H1 (cell line): ENCODE results near the gene BCL7B. TPM values are rescaled to one million over a fixed set of nuclear protein-coding genes. Genes with fewer than 3 reads are reported as not detected.
A peak's percentile ranks its signal among the peaks of the same experiment; 100 is the strongest.

Experiments used
- CTCF ChIA-PET: fragments of 300-600 bp; sonication (Branson Sonifier 250); formaldehyde crosslinking; loops from one replicate; lab custom pipeline; 2021; ENCODE audit not compliant: partially characterized antibody; lab: Charles Lee
- POLR2A ChIA-PET: fragments of 300-600 bp; sonication (Branson Sonifier 250); formaldehyde crosslinking; loops from one replicate; lab custom pipeline; 2021; ENCODE audit warnings: inconsistent platforms; ENCODE audit not compliant: partially characterized antibody; lab: Charles Lee
- DNase-seq, 2 experiments: peaks; one replicate each; pipeline versions ENCODE4 v3.0.0 to v3.0.0-alpha.2; 2010 to 2022; ENCODE audit warnings: low spot score in 2 of 2, low read depth in 1 of 2, mixed read lengths in 1 of 2
- FAIRE-seq: peaks from 2 replicates; lab custom pipeline; 2011; peaks lifted over from hg19 to GRCh38; lab: Jason Lieb, UNC
- H2AFZ ChIP-seq: 2 replicates; pipeline ENCODE4 v1.8.1; 2012; ENCODE audit warnings: low read length, inconsistent platforms
- H2AK5ac ChIP-seq: 2 replicates; pipeline ENCODE4 v1.6.1; 2013; ENCODE audit warnings: low read depth, low read length
- H2BK120ac ChIP-seq: replicated peaks from 2 replicates; pipeline ENCODE3; 2013; ENCODE audit warnings: low read depth, low read length, inconsistent platforms
- H2BK12ac ChIP-seq: 2 replicates; pipeline ENCODE4 v1.6.1; 2013; ENCODE audit warnings: low read depth, low read length
- H2BK15ac ChIP-seq: 2 replicates; pipeline ENCODE4 v1.6.1; 2013; ENCODE audit warnings: low read length
- H2BK20ac ChIP-seq: 2 replicates; pipeline ENCODE4 v1.6.1; 2013; ENCODE audit warnings: low read length
- H2BK5ac ChIP-seq: 2 replicates; pipeline ENCODE4 v1.6.1; 2013; ENCODE audit warnings: low read depth, low read length
- H3K14ac ChIP-seq: 2 replicates; pipeline ENCODE4 v1.6.1; 2013; ENCODE audit warnings: inconsistent platforms; ENCODE audit not compliant: insufficient read length
- H3K18ac ChIP-seq: 2 replicates; pipeline ENCODE4 v1.6.1; 2013; ENCODE audit warnings: low read length; ENCODE audit errors: extremely low read depth
- H3K23ac ChIP-seq: 2 replicates; pipeline ENCODE4 v1.6.1; 2013; ENCODE audit warnings: inconsistent platforms; ENCODE audit not compliant: insufficient read length
- H3K23me2 ChIP-seq: 2 replicates; pipeline ENCODE4 v1.6.1; 2013; ENCODE audit warnings: low read depth, low read length
- H3K27ac ChIP-seq: 2 replicates; pipeline ENCODE4 v1.6.1; 2011; ENCODE audit warnings: low read depth, low read length, inconsistent platforms
- H3K27me3 ChIP-seq, 4 experiments: replicated peaks in 1 of 4; 1 replicate in 1 of 4; 2 replicates in 3 of 4; pipeline versions ENCODE4 v1.6.1 to v1.8.1; 2011 to 2013; ENCODE audit warnings: low read length in 3 of 4, mild to moderate bottlenecking in 3 of 4, inconsistent platforms in 2 of 4, mixed read lengths in 2 of 4, moderate library complexity in 1 of 4; ENCODE audit not compliant: control insufficient read depth in 3 of 4, insufficient read depth in 3 of 4; ENCODE audit errors: extremely low read depth in 1 of 4
- H3K36me3 ChIP-seq, 4 experiments: 2 replicates each; pipeline versions ENCODE4 v1.6.1 to v1.8.1; 2011 to 2013; ENCODE audit warnings: mild to moderate bottlenecking in 4 of 4, low read length in 3 of 4, moderate library complexity in 2 of 4, control low read depth in 1 of 4, inconsistent platforms in 1 of 4; ENCODE audit not compliant: insufficient read depth in 4 of 4, control insufficient read depth in 2 of 4
- H3K4ac ChIP-seq: replicated peaks from 2 replicates; pipeline ENCODE3; 2013; ENCODE audit warnings: low read length, low read depth, mixed read lengths, inconsistent platforms; ENCODE audit not compliant: insufficient read length
- H3K4me1 ChIP-seq, 4 experiments: replicated peaks in 1 of 4; 1 replicate in 1 of 4; 2 replicates in 3 of 4; pipeline versions ENCODE4 v1.6.1 to v1.8.1; 2011 to 2013; ENCODE audit warnings: low read length in 3 of 4, inconsistent platforms in 2 of 4, mixed read lengths in 1 of 4; ENCODE audit not compliant: insufficient read depth in 4 of 4, control insufficient read depth in 3 of 4
- H3K4me2 ChIP-seq, 2 experiments: 2 replicates each; pipeline versions ENCODE4 v1.6.1 to v1.8.1; 2011 to 2013; ENCODE audit warnings: low read depth in 2 of 2, low read length in 2 of 2, control low read depth in 1 of 2, inconsistent platforms in 1 of 2, mild to moderate bottlenecking in 1 of 2; ENCODE audit not compliant: insufficient read depth in 1 of 2
- H3K4me3 ChIP-seq, 4 experiments: fragments of 200-600, 300-600 bp in 1 of 4; sonication (generic), shearing (Covaris generic), sonication (Bioruptor Twin) in 1 of 4; 2 replicates each; pipeline versions ENCODE4 v1.5.1 to v1.8.1; 2011 to 2016; ENCODE audit warnings: low read length in 4 of 4, low read depth in 3 of 4, control low read depth in 2 of 4, inconsistent platforms in 2 of 4, mild to moderate bottlenecking in 2 of 4, mixed read lengths in 1 of 4, moderate library complexity in 1 of 4; ENCODE audit not compliant: insufficient read depth in 2 of 4; ENCODE audit errors: extremely low read depth in 1 of 4
- H3K56ac ChIP-seq: replicated peaks from 2 replicates; pipeline ENCODE3; 2013; ENCODE audit warnings: low read depth, mild to moderate bottlenecking, mixed read lengths, low read length, inconsistent platforms; ENCODE audit not compliant: insufficient read length
- H3K79me1 ChIP-seq: 2 replicates; pipeline ENCODE4 v1.6.1; 2013; ENCODE audit warnings: low read depth, low read length, control low read depth
- H3K79me2 ChIP-seq, 2 experiments: 2 replicates each; pipeline versions ENCODE4 v1.6.1 to v1.8.1; 2012 to 2013; ENCODE audit warnings: low read length in 2 of 2, mild to moderate bottlenecking in 2 of 2, inconsistent platforms in 1 of 2; ENCODE audit not compliant: insufficient read depth in 2 of 2, control insufficient read depth in 1 of 2
- H3K9ac ChIP-seq, 4 experiments: replicated peaks in 1 of 4; 1 replicate in 1 of 4; 2 replicates in 3 of 4; pipeline versions ENCODE4 v1.6.1 to v1.8.1; 2011 to 2013; ENCODE audit warnings: low read depth in 3 of 4, low read length in 3 of 4, control low read depth in 2 of 4, mild to moderate bottlenecking in 2 of 4, moderate library complexity in 2 of 4, inconsistent platforms in 1 of 4; ENCODE audit errors: extremely low read depth in 1 of 4
- H3K9me3 ChIP-seq, 2 experiments: 2 replicates each; pipeline versions ENCODE4 v1.6.1 to v1.8.1; 2012 to 2013; ENCODE audit warnings: mild to moderate bottlenecking in 2 of 2, moderate library complexity in 2 of 2, control low read depth in 1 of 2, inconsistent platforms in 1 of 2, low read depth in 1 of 2, low read length in 1 of 2, mixed read lengths in 1 of 2; ENCODE audit not compliant: insufficient read depth in 2 of 2
- H4K20me1 ChIP-seq, 2 experiments: replicated peaks in 1 of 2; 2 replicates each; pipeline versions ENCODE3 to v1.8.1; 2011 to 2013; ENCODE audit warnings: inconsistent platforms in 2 of 2, low read length in 2 of 2, mild to moderate bottlenecking in 1 of 2; ENCODE audit not compliant: insufficient read depth in 2 of 2, control insufficient read depth in 1 of 2
- H4K5ac ChIP-seq: 2 replicates; pipeline ENCODE4 v1.6.1; 2013; ENCODE audit warnings: low read length, low read depth, mixed read lengths, inconsistent platforms; ENCODE audit not compliant: insufficient read length
- H4K8ac ChIP-seq: 2 replicates; pipeline ENCODE4 v1.8.0; 2013; ENCODE audit warnings: mild to moderate bottlenecking, moderate library complexity, low read length, inconsistent platforms; ENCODE audit not compliant: insufficient read depth; ENCODE audit errors: extremely low read depth
- H4K91ac ChIP-seq: replicated peaks from 2 replicates; pipeline ENCODE3; 2013; ENCODE audit warnings: low read length, mixed read lengths, inconsistent platforms; ENCODE audit not compliant: insufficient read length
- CBX5 ChIP-seq: fragments of 300-800, 300-1000 bp; sonication (generic); IDR thresholded peaks from 2 replicates; pipeline ENCODE4 v1.7.1; 2016; ENCODE audit warnings: antibody characterized with exemption, low read length, low read depth
- EZH2 ChIP-seq: fragments of 200-600 bp; sonication (generic); IDR thresholded peaks from 2 replicates; pipeline ENCODE4 v1.7.1; 2012; ENCODE audit warnings: low read depth, mild to moderate bottlenecking, moderate library complexity, low read length, inconsistent platforms; ENCODE audit not compliant: severe bottlenecking
- KDM4A ChIP-seq: IDR thresholded peaks from one replicate; pipeline ENCODE4 v1.7.1; 2012; ENCODE audit warnings: low read depth, mild to moderate bottlenecking, moderate library complexity, low read length, inconsistent platforms; ENCODE audit not compliant: severe bottlenecking
- PHF8 ChIP-seq: fragments of 200-600 bp; sonication (generic); conservative IDR thresholded peaks from 2 replicates; pipeline ENCODE4 v1.7.1; 2012; ENCODE audit warnings: low read depth, mild to moderate bottlenecking, inconsistent platforms, low read length, moderate library complexity
- SP4 ChIP-seq: IDR thresholded peaks from 2 replicates; pipeline ENCODE4 v1.6.1; 2012; ENCODE audit warnings: low read length, inconsistent platforms
- TAF1 ChIP-seq: IDR thresholded peaks from 2 replicates; pipeline ENCODE4 v1.6.1; 2011; ENCODE audit warnings: mild to moderate bottlenecking, low read depth, low read length
- TAF7 ChIP-seq: optimal IDR thresholded peaks from 2 replicates; pipeline ENCODE3; 2011; ENCODE audit warnings: low read depth, mild to moderate bottlenecking, inconsistent platforms, low read length, moderate library complexity, borderline replicate concordance
- WGBS, 2 experiments: shearing (Covaris generic) in 1 of 2; methylation state at CpG; one replicate each; pipeline versions ENCODE4 v1.1.6 to v1.1.7; 2013 to 2015; ENCODE audit warnings: low lambda C conversion rate in 2 of 2, mixed read lengths in 2 of 2, inconsistent platforms in 1 of 2, low coverage in 1 of 2, missing lambda C conversion rate in 1 of 2; ENCODE audit not compliant: insufficient replicate concordance in 2 of 2, insufficient coverage in 1 of 2, insufficient read length in 1 of 2; ENCODE audit errors: extremely low coverage in 1 of 2, missing lambda C conversion rate in 1 of 2; 5-methylcytosine and 5-hydroxymethylcytosine counted together
- long read RNA-seq, 2 experiments: library from RNA in 1 of 2; library from capped mRNA in 1 of 2; stranded (forward); transcript quantifications; one replicate each; pipeline ENCODE4 v2.0.0, GENCODE V29; 2021; ENCODE audit warnings: inconsistent platforms in 1 of 2
- polyA minus RNA-seq, 3 experiments: library from RNA; depleted of rRNA, polyadenylated mRNA; stranded (reverse); fragments of >200 nt; gene quantifications; 1 replicate in 2 of 3; 2 replicates in 1 of 3; pipeline ENCODE4 v1.2.3, GENCODE V29; 2011
- polyA plus RNA-seq, 7 experiments: library from polyadenylated mRNA; depleted of rRNA in 3 of 7; stranded (reverse) in 5 of 7; unstranded in 2 of 7; fragments of >200 nt in 5 of 7; fragments of 200-250 nt in 2 of 7; gene quantifications; 1 replicate in 5 of 7; 2 replicates in 1 of 7; 4 replicates in 1 of 7; pipeline versions ENCODE4 v1.2.1 to v1.2.3, GENCODE V29; 2011 to 2013; ENCODE audit warnings: missing spikeins in 2 of 7, mixed read lengths in 2 of 7
- total RNA-seq: library from RNA; stranded (reverse); fragmentation: NEBNext Ultra II Directional; extraction: Animal tissue kit (Norgen Biotek cat#: 25700); gene quantifications from 2 replicates; pipeline ENCODE4 v1.2.1, GENCODE V29; 2021

The BCL7B gene
- total RNA-seq (24.9 and 32.3 TPM in 2 replicates), polyA plus RNA-seq (2011; rRNA removed) (42.1 and 44.6 TPM in 2 replicates), polyA minus RNA-seq (2011; rRNA and poly(A)+ RNA removed) (17.2 and 26.8 TPM in 2 replicates)
- polyA plus RNA-seq (2011; cell fraction: cytosol; rRNA removed) = 34.9 TPM
- polyA plus RNA-seq (2011; cell fraction: nucleus; rRNA removed) = 30.7 TPM
- 27.5 to 31.0 TPM (median 28.8 TPM) in 4 replicates for polyA plus RNA-seq (2012, experiment 1 of 2)
- polyA plus RNA-seq (2012, experiment 2 of 2) = 29.3 TPM
- 32.4 TPM for polyA plus RNA-seq (2013, experiment 1 of 2)
- polyA plus RNA-seq (2013, experiment 2 of 2) = 32.1 TPM
- 25.9 TPM for polyA minus RNA-seq (2011; cell fraction: cytosol; rRNA and poly(A)+ RNA removed)
- polyA minus RNA-seq (2011; cell fraction: nucleus; rRNA and poly(A)+ RNA removed) = 15.4 TPM
- long read RNA-seq, experiment 1, transcript BCL7B-201 (6 exons, 1,975 nt) = major isoform, 9 of 22 reads
- long read RNA-seq, experiment 1, partial matches to known transcripts = 2 of 22 reads
- long read RNA-seq, experiment 1, other reads (novel, unspliced or antisense) = 8 of 22 reads
- long read RNA-seq, experiment 2, partial matches to known transcripts = 0 of 1 reads
- long read RNA-seq, experiment 2, other reads (novel, unspliced or antisense) = 0 of 1 reads

DNA sequence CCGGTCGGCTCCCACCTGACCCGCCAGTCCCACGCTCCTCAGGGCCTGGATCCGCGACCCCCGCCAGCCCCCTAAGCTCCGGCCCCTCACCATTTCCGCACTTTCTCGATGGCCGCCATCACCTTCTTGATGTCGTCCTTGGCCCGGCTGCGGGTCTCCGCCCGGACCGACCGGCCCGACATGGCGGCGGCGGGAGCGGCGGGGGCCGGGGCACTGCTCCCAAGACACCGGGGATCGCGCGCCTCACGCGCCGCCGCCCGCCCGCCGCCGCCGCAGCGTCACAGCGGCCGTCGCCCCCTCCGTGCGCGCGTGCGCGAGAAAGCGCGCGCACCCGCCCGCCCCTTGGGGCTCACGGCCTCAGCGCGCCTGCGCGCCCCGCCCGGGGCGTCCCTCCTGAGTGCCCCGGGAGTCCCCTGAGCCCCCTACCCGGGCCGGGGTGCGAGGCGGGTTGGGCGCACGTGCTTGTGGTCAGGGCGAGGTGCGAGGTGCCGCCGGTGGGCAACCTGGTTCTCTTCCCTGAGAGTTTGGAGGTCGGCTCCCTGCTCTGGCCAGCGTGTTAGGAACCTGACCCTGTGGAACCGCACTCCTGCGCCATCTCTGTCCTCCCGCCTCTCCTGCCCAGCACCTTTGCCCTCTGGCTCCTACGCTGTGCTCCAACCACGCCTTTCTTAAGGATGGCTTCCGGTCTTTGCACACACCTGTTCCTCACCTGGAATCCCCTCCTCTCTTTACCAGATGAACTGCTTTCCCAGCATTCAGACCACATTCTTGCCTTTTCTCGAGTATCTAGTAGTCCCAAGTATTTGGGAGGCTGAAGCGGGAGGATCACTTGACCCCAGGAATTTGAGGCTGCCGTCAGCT is at the start of gene BCL7B:
TSS of gene BCL7B (minus strand) at position 294 of the 861 bp plus-strand sequence. CDS start at position 182, 112 bp downstream.
- H3K36me3 ChIP-seq = no peaks in the 10 kb centered on the region
- no peak within 1 kb of the TSS for H2BK20ac ChIP-seq
- H2BK5ac ChIP-seq = peak within 1 kb of the TSS; percentile 84; the same call in 1 of the 2 replicates
- peaks cover 0 to 30% of the 10 kb centered on the region in 2 experiments; a peak in 3 of 4 replicates for H3K79me2 ChIP-seq
- peak within 1 kb of the TSS; percentile 76; the same call in 1 of the 2 replicates for H2BK12ac ChIP-seq
- H3K9me3 ChIP-seq = no peaks in the 10 kb centered on the region
- peaks cover 6% of the 10 kb centered on the region; the same call in 1 of the 2 replicates for H3K79me1 ChIP-seq
- H4K5ac ChIP-seq = peak within 1 kb of the TSS; percentile 95
- peak within 1 kb of the TSS; percentile 99 for H3K27ac ChIP-seq
- H4K91ac ChIP-seq = peak within 1 kb of the TSS; percentile 98
- peak within 1 kb of the TSS; percentile 90 for H3K56ac ChIP-seq
- peak within 1 kb of the TSS; percentile 42 for H3K23ac ChIP-seq
- CTCF ChIA-PET = interaction anchor here (1.3 to 1.4 kb wide), 2 partner anchors 29 to 35 kb away, joined by 4 read pairs; partner anchors contain the start of gene BAZ1B
- peak within 1 kb of the TSS; percentile 68 to 87 (median 76) for H3K4me3 ChIP-seq
- peak within 1 kb of the TSS; percentile 100 for H4K8ac ChIP-seq
- peaks cover 9% of the 10 kb centered on the region for H3K23me2 ChIP-seq
- POLR2A ChIA-PET = interaction anchor here (0.6 to 2.5 kb wide), 15 partner anchors 9 to 145 kb away, joined by 3 to 31 read pairs (median 4); partner anchors contain the start of genes BAZ1B and TBL2
- H3K14ac ChIP-seq = no peak within 1 kb of the TSS
- peak within 1 kb of the TSS; percentile 31; the same call in 1 of the 2 replicates for H2AFZ ChIP-seq
- H3K9ac ChIP-seq = peak within 1 kb of the TSS; percentile 95 to 99 (median 98)
- H2AK5ac ChIP-seq = no peak within 1 kb of the TSS
- peak within 1 kb of the TSS; percentile 96 for H3K18ac ChIP-seq
- peaks cover 0 to 3% (median 1%) of the 10 kb centered on the region in 4 experiments; a peak in 2 of 7 replicates for H3K4me1 ChIP-seq
- WGBS, 2 experiments = 10% methylated on average over 48 of the region's 83 CpGs; no CpG with 5 or more reads in 1 of the 2 experiments
- H3K4me2 ChIP-seq = peak within 1 kb of the TSS; percentile 92 to 94
- peaks cover 0 to 8% (median 1%) of the 10 kb centered on the region in 4 experiments; a peak in 4 of 7 replicates for H3K27me3 ChIP-seq
- H2BK15ac ChIP-seq = 0 out of 2 replicates have a peak within 1 kb of the TSS, but pooled peaks have one; percentile 12
- H2BK120ac ChIP-seq = no peak within 1 kb of the TSS
- H4K20me1 ChIP-seq = peaks cover 2 to 3% of the 10 kb centered on the region in 2 experiments
- peak within 1 kb of the TSS; percentile 93 for H3K4ac ChIP-seq
- FAIRE-seq (no peak), DNase-seq (peak; percentile 38 to 87)
- TF ChIP-seq PHF8 = peak; percentile 98
- no peak for TF ChIP-seq CBX5
- peak; percentile 62 for TF ChIP-seq TAF1
- peak; percentile 39 for TF ChIP-seq TAF7
- 0 out of 2 replicates have a peak, but pooled peaks have one; percentile 42 for TF ChIP-seq SP4
- TF ChIP-seq EZH2 = no peak
- TF ChIP-seq KDM4A = peak; percentile 58
